Fibroblast of lung (primary cell): Measurements from ENCODE around the gene UQCC2. TPM values are rescaled to one million over a fixed set of nuclear protein-coding genes. Genes with fewer than 3 reads are reported as not detected.

Experiments used
- DNase-seq, 2 donors: peaks; one replicate each; pipeline versions ENCODE4 v3.0.0 to v3.0.0-alpha.2; 2010; ENCODE audit warnings: low read depth in 2 of 2
- H2AFZ ChIP-seq: 2 replicates; pipeline ENCODE4 v1.5.1; 2012; ENCODE audit warnings: low read length, control low read depth, inconsistent platforms
- H3K27ac ChIP-seq: 2 replicates; pipeline ENCODE4 v1.5.1; 2011; ENCODE audit warnings: low read length, control low read depth; ENCODE audit not compliant: insufficient read depth
- H3K27me3 ChIP-seq: 2 replicates; pipeline ENCODE4 v1.5.1; 2011; ENCODE audit warnings: mild to moderate bottlenecking, low read length; ENCODE audit not compliant: control insufficient read depth, insufficient read depth
- H3K36me3 ChIP-seq: 2 replicates; pipeline ENCODE4 v1.5.1; 2011; ENCODE audit warnings: low read length; ENCODE audit not compliant: control insufficient read depth, insufficient read depth
- H3K4me1 ChIP-seq: 2 replicates; pipeline ENCODE4 v1.5.1; 2011; ENCODE audit warnings: low read length; ENCODE audit not compliant: control insufficient read depth, insufficient read depth; ENCODE audit errors: extremely low read depth
- H3K4me2 ChIP-seq: 2 replicates; pipeline ENCODE4 v1.5.1; 2011; ENCODE audit warnings: low read length, control low read depth; ENCODE audit not compliant: insufficient read depth; ENCODE audit errors: extremely low read depth
- H3K4me3 ChIP-seq, 4 experiments: fragments of 200-600 bp in 1 of 4; sonication (generic) in 1 of 4; replicated peaks in 1 of 4; 2 replicates each; pipeline ENCODE4 v1.5.1; 2011 to 2016; ENCODE audit warnings: low read length in 4 of 4, low read depth in 3 of 4, mild to moderate bottlenecking in 3 of 4, control low read depth in 2 of 4, inconsistent platforms in 1 of 4, mixed read lengths in 1 of 4; ENCODE audit not compliant: insufficient read depth in 1 of 4; ENCODE audit errors: control extremely low read depth in 1 of 4
- H3K79me2 ChIP-seq: 2 replicates; pipeline ENCODE4 v1.5.1; 2012; ENCODE audit warnings: mild to moderate bottlenecking, low read length, inconsistent platforms; ENCODE audit not compliant: control insufficient read depth, insufficient read depth
- H3K9ac ChIP-seq: 2 replicates; pipeline ENCODE4 v1.5.1; 2011; ENCODE audit warnings: mild to moderate bottlenecking, low read length, control low read depth; ENCODE audit not compliant: insufficient read depth
- H3K9me3 ChIP-seq: 2 replicates; pipeline ENCODE4 v1.5.1; 2012; ENCODE audit warnings: low read depth, low read length; ENCODE audit not compliant: control insufficient read depth, insufficient read depth
- H4K20me1 ChIP-seq: 2 replicates; pipeline ENCODE4 v1.5.1; 2011; ENCODE audit warnings: low read length; ENCODE audit not compliant: control insufficient read depth, insufficient read depth; ENCODE audit errors: extremely low read depth
- EZH2 ChIP-seq: IDR thresholded peaks from 2 replicates; pipeline ENCODE4 v1.5.1; 2012; ENCODE audit warnings: low read length, control low read depth, mild to moderate bottlenecking; ENCODE audit errors: missing control alignments
- polyA plus RNA-seq, 2 donors: library from polyadenylated mRNA; depleted of rRNA in 1 of 2; stranded (reverse) in 1 of 2; unstranded in 1 of 2; fragments of >200 nt; gene quantifications; 2 replicates each; pipeline ENCODE4 v1.2.1, GENCODE V29; 2011 to 2012; ENCODE audit warnings: missing spikeins in 1 of 2
- total RNA-seq: library from RNA; depleted of rRNA; stranded (reverse); fragments of >200 nt; gene quantifications from 2 replicates; pipeline ENCODE4 v1.2.1, GENCODE V29; 2014
- TF ChIP-seq, protein P1 (sequence below), 2 donors: IDR thresholded peaks in 1 of 2; conservative IDR thresholded peaks in 1 of 2; 1 replicate in 1 of 2; 2 replicates in 1 of 2; pipeline ENCODE4 v1.5.1; 2011 to 2012; ENCODE audit warnings: low read length in 2 of 2, control low read depth in 1 of 2, inconsistent platforms in 1 of 2, low read depth in 1 of 2, mild to moderate bottlenecking in 1 of 2

The UQCC2 gene
- total and polyA plus RNA-seq, 2 donors (not counting 1 experiment from before 2014, with no cell fraction given): 33.8 to 36.5 TPM

DNA sequence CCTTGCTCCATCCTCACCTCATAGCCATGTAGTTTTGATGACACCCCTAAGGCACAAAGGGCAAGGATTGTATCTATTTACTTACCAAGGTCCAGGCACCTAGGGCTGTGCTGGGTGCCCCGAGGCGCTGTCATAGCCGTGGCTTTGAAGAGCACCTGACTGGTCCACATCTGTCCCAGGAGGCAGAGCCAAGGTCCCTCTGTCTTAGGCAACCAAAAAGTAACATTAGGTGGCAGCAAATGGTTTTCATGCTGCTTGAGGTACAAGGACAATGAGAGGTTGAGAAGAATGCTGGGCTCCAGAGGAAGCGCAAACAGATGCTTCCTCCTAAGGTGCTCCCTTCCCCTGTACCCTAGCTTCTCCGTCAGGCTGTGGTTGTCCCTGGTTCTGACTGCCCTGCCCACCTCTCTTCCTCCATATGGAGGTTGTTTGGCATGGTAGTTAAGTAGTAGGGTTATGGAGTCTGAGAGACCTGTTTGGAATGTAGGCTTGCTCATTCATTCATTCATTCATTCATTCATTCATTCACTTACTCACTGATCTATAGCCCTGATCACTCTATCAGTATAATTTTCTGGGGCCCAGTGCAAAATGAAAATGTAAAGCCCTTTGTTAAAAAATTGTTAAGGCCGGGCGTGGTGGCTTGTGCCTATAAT, 3.0 kb upstream of the UQCC2 start:
- Histone ChIP-seq H4K20me1 (no peaks in the 10 kb centered on the region), H3K9me3 (no peaks in the 10 kb centered on the region), H3K4me3 (no peak overlapping the region), H2AFZ (no peak overlapping the region), H3K27ac (no peak overlapping the region), H3K9ac (no peak overlapping the region), H3K36me3 (no peaks in the 10 kb centered on the region), H3K4me2 (no peak overlapping the region), H3K27me3 (no peaks in the 10 kb centered on the region), H3K4me1 (peaks cover 7% of the 10 kb centered on the region), H3K79me2 (peaks cover 9% of the 10 kb centered on the region)
- DNase-seq: no peak
- TF ChIP-seq, protein P1, sequence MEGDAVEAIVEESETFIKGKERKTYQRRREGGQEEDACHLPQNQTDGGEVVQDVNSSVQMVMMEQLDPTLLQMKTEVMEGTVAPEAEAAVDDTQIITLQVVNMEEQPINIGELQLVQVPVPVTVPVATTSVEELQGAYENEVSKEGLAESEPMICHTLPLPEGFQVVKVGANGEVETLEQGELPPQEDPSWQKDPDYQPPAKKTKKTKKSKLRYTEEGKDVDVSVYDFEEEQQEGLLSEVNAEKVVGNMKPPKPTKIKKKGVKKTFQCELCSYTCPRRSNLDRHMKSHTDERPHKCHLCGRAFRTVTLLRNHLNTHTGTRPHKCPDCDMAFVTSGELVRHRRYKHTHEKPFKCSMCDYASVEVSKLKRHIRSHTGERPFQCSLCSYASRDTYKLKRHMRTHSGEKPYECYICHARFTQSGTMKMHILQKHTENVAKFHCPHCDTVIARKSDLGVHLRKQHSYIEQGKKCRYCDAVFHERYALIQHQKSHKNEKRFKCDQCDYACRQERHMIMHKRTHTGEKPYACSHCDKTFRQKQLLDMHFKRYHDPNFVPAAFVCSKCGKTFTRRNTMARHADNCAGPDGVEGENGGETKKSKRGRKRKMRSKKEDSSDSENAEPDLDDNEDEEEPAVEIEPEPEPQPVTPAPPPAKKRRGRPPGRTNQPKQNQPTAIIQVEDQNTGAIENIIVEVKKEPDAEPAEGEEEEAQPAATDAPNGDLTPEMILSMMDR (conservative IDR thresholded peaks at IDR 0.05 in 1 of 2, IDR thresholded peaks at IDR 0.05 in 1 of 2; ENCODE audit: low read depth in 1 of 2, low read length in 2 of 2): no peak
- TF ChIP-seq EZH2: no peak

- Histone ChIP-seq H4K20me1 (no peaks in the 10 kb centered on the region), H3K27ac (no peak overlapping the region), H3K4me1 (peaks cover 7% of the 10 kb centered on the region), H3K27me3 (no peaks in the 10 kb centered on the region), H3K4me2 (no peak overlapping the region), H3K79me2 (peaks cover 10% of the 10 kb centered on the region), H3K9ac (no peak overlapping the region), H3K9me3 (no peaks in the 10 kb centered on the region), H3K36me3 (peaks cover 3% of the 10 kb centered on the region), H3K4me3 (no peak overlapping the region), H2AFZ (no peak overlapping the region)
- TF ChIP-seq, protein P1 (conservative IDR thresholded peaks at IDR 0.05 in 1 of 2, IDR thresholded peaks at IDR 0.05 in 1 of 2; ENCODE audit: low read depth in 1 of 2, low read length in 2 of 2): no peak
- TF ChIP-seq EZH2: no peak
- no peak for DNase-seq
These were observed 2.3 kb upstream of the UQCC2 start for GRCh38 chr6:33713786-33714185.

DNA sequence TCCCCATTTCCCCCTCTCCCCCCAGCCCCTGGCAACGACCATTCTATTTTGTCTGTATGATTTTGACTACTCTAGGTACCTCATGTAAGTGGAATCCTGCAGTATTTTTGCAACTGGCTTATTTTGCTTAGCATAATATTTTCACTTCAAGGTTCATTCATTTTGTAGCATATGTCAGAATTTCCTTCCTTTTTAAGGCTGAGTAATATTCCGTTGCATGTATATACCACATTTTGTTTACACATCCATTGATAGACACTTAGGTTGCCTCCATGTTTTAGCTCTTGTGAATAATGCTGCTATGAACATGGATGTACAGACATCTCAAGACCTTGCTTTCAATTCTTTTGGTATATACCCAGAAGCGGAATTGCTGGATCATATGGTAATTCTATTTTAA, 1.4 kb upstream of the UQCC2 start:
- H3K9me3 ChIP-seq: no peaks in the 10 kb centered on the region
- H3K27me3 ChIP-seq: no peaks in the 10 kb centered on the region
- peaks cover 3% of the 10 kb centered on the region for H3K36me3 ChIP-seq
- H2AFZ ChIP-seq: no peak overlapping the region
- no peak overlapping the region for H3K4me3 ChIP-seq
- H3K4me1 ChIP-seq: peaks cover 7% of the 10 kb centered on the region
- no peak overlapping the region for H3K4me2 ChIP-seq
- DNase-seq: no peak
- H3K79me2 ChIP-seq: peaks cover 10% of the 10 kb centered on the region
- H3K9ac ChIP-seq: no peak overlapping the region
- H3K27ac ChIP-seq: no peak overlapping the region
- no peaks in the 10 kb centered on the region for H4K20me1 ChIP-seq
- TF ChIP-seq, protein P1 (conservative IDR thresholded peaks at IDR 0.05 in 1 of 2, IDR thresholded peaks at IDR 0.05 in 1 of 2; ENCODE audit: low read depth in 1 of 2, low read length in 2 of 2): no peak
- TF ChIP-seq EZH2: no peak
